Activated T-cell treated with anti-CD3 and anti-CD28 coated beads for 1 hour (primary cell): ENCODE data around the gene GZMM.
A peak's percentile ranks its signal among the peaks of the same experiment; 100 is the strongest.

ENCODE experiments used
- DNase-seq: peaks from one replicate; pipeline ENCODE4 v3.0.0-alpha.2; 2020; ENCODE audit warnings: low read depth

GZMM gene

GRCh38 chr19:543910-544608, at the start of gene GZMM:
Gene GZMM (plus strand): TSS chr19:544053. CDS start chr19:544072, 19 bp downstream.
- peak; percentile 68 for DNase-seq

- no peak for DNase-seq
These were observed 49.4 kb upstream of the GZMM start for GRCh38 chr19:494171-495080.

GRCh38 chr19:495081-495401, 48.8 kb upstream of the GZMM start:
- no peak for DNase-seq

GRCh38 chr19:495402-496111, 48.3 kb upstream of the GZMM start:
- DNase-seq, result no peak

GRCh38 chr19:496112-496665, 47.7 kb upstream of the GZMM start, which contains the start of gene MADCAM1:
Gene MADCAM1 (plus strand): TSS chr19:496486. CDS start chr19:496500, 14 bp downstream.
- DNase-seq, result no peak

- no peak for DNase-seq
These were observed 46.9 kb upstream of the GZMM start for GRCh38 chr19:496986-497385.

GRCh38 chr19:497491-497868, 46.4 kb upstream of the GZMM start:
- no peak for DNase-seq

- no peak for DNase-seq
These were observed 45.9 kb upstream of the GZMM start for GRCh38 chr19:497869-498510.

- no peak for DNase-seq
These were observed 45.4 kb upstream of the GZMM start for GRCh38 chr19:498511-498891.

- no peak for DNase-seq
These were observed 44.8 kb upstream of the GZMM start for GRCh38 chr19:498977-499623.

- DNase-seq, result no peak
These were observed 42.2 kb upstream of the GZMM start for GRCh38 chr19:501646-502045.

- no peak for DNase-seq
These were observed 39.2 kb upstream of the GZMM start for GRCh38 chr19:504616-505015.

GRCh38 chr19:506404-507285, 37.2 kb upstream of the GZMM start:
- DNase-seq, result peak; percentile 89

- DNase-seq, result peak; percentile 64
These were observed 36.3 kb upstream of the GZMM start, which contains the start of gene TPGS1 for GRCh38 chr19:507286-508203. Gene TPGS1 (plus strand): TSS chr19:507497. CDS start chr19:507507, 10 bp downstream.

- no peak for DNase-seq
These were observed 35.4 kb upstream of the GZMM start for GRCh38 chr19:508204-509150.

- peak; percentile 91 for DNase-seq
These were observed 33.2 kb upstream of the GZMM start for GRCh38 chr19:510606-511100.

- peak; percentile 68 for DNase-seq
These were observed 32.6 kb upstream of the GZMM start for GRCh38 chr19:511101-511851.
